ENCODE measurements around the gene KCNK3.
"Not testable (repeated sequence)": the region's sequence is repeated elsewhere in the genome, so short reads cannot be mapped to it uniquely, and the experiment has no call there.

The KCNK3 gene

GRCh38 chr2:26742048-26742770, 49.7 kb downstream of the KCNK3 start:
- H3K9me3 ChIP-seq (ENCODE audit: low read length) = no peaks in the 10 kb centered on the region
- no peak overlapping the region for H3K9ac ChIP-seq (ENCODE audit: low read length)
- peaks cover 8% of the 10 kb centered on the region for H3K4me1 ChIP-seq (ENCODE audit: insufficient read depth, low read length)
- H3K27me3 ChIP-seq (ENCODE audit: control insufficient read depth in 1 of 2, insufficient read depth in 2 of 2, low read length in 2 of 2) = no peaks in the 10 kb centered on the region
- H3K4me3 ChIP-seq (ENCODE audit: low read depth in 1 of 2, low read length in 2 of 2) = no peak overlapping the region
- no peak overlapping the region for H3K27ac ChIP-seq (ENCODE audit: low read depth, low read length)
- H3K36me3 ChIP-seq (ENCODE audit: insufficient read depth, low read length) = no peaks in the 10 kb centered on the region

GRCh38 chr2:26743852-26744251, 51.3 kb downstream of the KCNK3 start:
- H3K9ac ChIP-seq (ENCODE audit: low read length) = no peak overlapping the region
- H3K27me3 ChIP-seq (ENCODE audit: control insufficient read depth in 1 of 2, insufficient read depth in 2 of 2, low read length in 2 of 2) = no peaks in the 10 kb centered on the region
- peaks cover 8% of the 10 kb centered on the region for H3K4me1 ChIP-seq (ENCODE audit: insufficient read depth, low read length)
- H3K9me3 ChIP-seq (ENCODE audit: low read length) = no peaks in the 10 kb centered on the region
- H3K36me3 ChIP-seq (ENCODE audit: insufficient read depth, low read length) = no peaks in the 10 kb centered on the region
- no peak overlapping the region for H3K4me3 ChIP-seq (ENCODE audit: low read depth in 1 of 2, low read length in 2 of 2)
- H3K27ac ChIP-seq (ENCODE audit: low read depth, low read length) = no peak overlapping the region

GRCh38 chr2:26744953-26745352, 52.4 kb downstream of the KCNK3 start:
- peaks cover 8% of the 10 kb centered on the region for H3K4me1 ChIP-seq (ENCODE audit: insufficient read depth, low read length)
- H3K27me3 ChIP-seq (ENCODE audit: control insufficient read depth in 1 of 2, insufficient read depth in 2 of 2, low read length in 2 of 2) = no peaks in the 10 kb centered on the region
- H3K27ac ChIP-seq (ENCODE audit: low read depth, low read length) = no peak overlapping the region
- H3K4me3 ChIP-seq (ENCODE audit: low read depth in 1 of 2, low read length in 2 of 2) = no peak overlapping the region
- no peak overlapping the region for H3K9ac ChIP-seq (ENCODE audit: low read length)
- no peaks in the 10 kb centered on the region for H3K9me3 ChIP-seq (ENCODE audit: low read length)
- no peaks in the 10 kb centered on the region for H3K36me3 ChIP-seq (ENCODE audit: insufficient read depth, low read length)

GRCh38 chr2:26745609-26746327, 53.2 kb downstream of the KCNK3 start:
- Histone ChIP-seq H3K27ac (ENCODE audit: low read depth, low read length) (no peak overlapping the region), H3K4me3 (ENCODE audit: low read depth in 1 of 2, low read length in 2 of 2) (no peak overlapping the region), H3K27me3 (ENCODE audit: control insufficient read depth in 1 of 2, insufficient read depth in 2 of 2, low read length in 2 of 2) (no peaks in the 10 kb centered on the region), H3K36me3 (ENCODE audit: insufficient read depth, low read length) (no peaks in the 10 kb centered on the region), H3K9me3 (ENCODE audit: low read length) (no peaks in the 10 kb centered on the region), H3K9ac (ENCODE audit: low read length) (no peak overlapping the region), H3K4me1 (ENCODE audit: insufficient read depth, low read length) (peaks cover 8% of the 10 kb centered on the region)

GRCh38 chr2:26746934-26747333, 54.4 kb downstream of the KCNK3 start:
- Histone ChIP-seq H3K9ac (ENCODE audit: low read length) (no peak overlapping the region), H3K4me3 (ENCODE audit: low read depth in 1 of 2, low read length in 2 of 2) (no peak overlapping the region), H3K27ac (ENCODE audit: low read depth, low read length) (no peak overlapping the region), H3K36me3 (ENCODE audit: insufficient read depth, low read length) (no peaks in the 10 kb centered on the region), H3K27me3 (ENCODE audit: control insufficient read depth in 1 of 2, insufficient read depth in 2 of 2, low read length in 2 of 2) (no peaks in the 10 kb centered on the region), H3K9me3 (ENCODE audit: low read length) (no peaks in the 10 kb centered on the region), H3K4me1 (ENCODE audit: insufficient read depth, low read length) (no peaks in the 10 kb centered on the region)

GRCh38 chr2:26749787-26750420, 57.4 kb downstream of the KCNK3 start:
- H3K9me3 ChIP-seq (ENCODE audit: low read length); H3K27ac ChIP-seq (ENCODE audit: low read depth, low read length); H3K27me3 ChIP-seq (ENCODE audit: control insufficient read depth in 1 of 2, insufficient read depth in 2 of 2, low read length in 2 of 2); H3K9ac ChIP-seq (ENCODE audit: low read length); H3K4me3 ChIP-seq (ENCODE audit: low read depth in 1 of 2, low read length in 2 of 2); H3K36me3 ChIP-seq (ENCODE audit: insufficient read depth, low read length); H3K4me1 ChIP-seq (ENCODE audit: insufficient read depth, low read length): not testable (repeated sequence)

- not testable (repeated sequence) for H3K9ac ChIP-seq (ENCODE audit: low read length); H3K36me3 ChIP-seq (ENCODE audit: insufficient read depth, low read length); H3K27ac ChIP-seq (ENCODE audit: low read depth, low read length)
These were observed 57.9 kb downstream of the KCNK3 start for GRCh38 chr2:26750467-26750866.

GRCh38 chr2:26752656-26753055, 60.1 kb downstream of the KCNK3 start:
- Histone ChIP-seq H3K9me3 (ENCODE audit: low read length) (no peaks in the 10 kb centered on the region), H3K4me3 (ENCODE audit: low read depth in 1 of 2, low read length in 2 of 2) (no peak overlapping the region), H3K27ac (ENCODE audit: low read depth, low read length) (no peak overlapping the region), H3K36me3 (ENCODE audit: insufficient read depth, low read length) (no peaks in the 10 kb centered on the region), H3K27me3 (ENCODE audit: control insufficient read depth in 1 of 2, insufficient read depth in 2 of 2, low read length in 2 of 2) (no peaks in the 10 kb centered on the region), H3K4me1 (ENCODE audit: insufficient read depth, low read length) (no peaks in the 10 kb centered on the region), H3K9ac (ENCODE audit: low read length) (no peak overlapping the region)

More at GRCh38 chr2:26750467-26750866, 57.9 kb downstream of the KCNK3 start:
- H3K9me3 ChIP-seq (ENCODE audit: low read length); H3K27me3 ChIP-seq (ENCODE audit: control insufficient read depth in 1 of 2, insufficient read depth in 2 of 2, low read length in 2 of 2); H3K4me1 ChIP-seq (ENCODE audit: insufficient read depth, low read length); H3K4me3 ChIP-seq (ENCODE audit: low read depth in 1 of 2, low read length in 2 of 2): not testable (repeated sequence)

GRCh38 chr2:26754539-26754938, 62.0 kb downstream of the KCNK3 start:
- Histone ChIP-seq H3K27ac (ENCODE audit: low read depth, low read length) (no peak overlapping the region), H3K36me3 (ENCODE audit: insufficient read depth, low read length) (no peaks in the 10 kb centered on the region), H3K4me1 (ENCODE audit: insufficient read depth, low read length) (no peaks in the 10 kb centered on the region), H3K9ac (ENCODE audit: low read length) (no peak overlapping the region), H3K4me3 (ENCODE audit: low read depth in 1 of 2, low read length in 2 of 2) (no peak overlapping the region), H3K27me3 (ENCODE audit: control insufficient read depth in 1 of 2, insufficient read depth in 2 of 2, low read length in 2 of 2) (no peaks in the 10 kb centered on the region), H3K9me3 (ENCODE audit: low read length) (no peaks in the 10 kb centered on the region)

- Histone ChIP-seq H3K27ac (ENCODE audit: low read depth, low read length) (no peak overlapping the region), H3K4me1 (ENCODE audit: insufficient read depth, low read length) (no peaks in the 10 kb centered on the region), H3K4me3 (ENCODE audit: low read depth in 1 of 2, low read length in 2 of 2) (no peak overlapping the region), H3K9me3 (ENCODE audit: low read length) (no peaks in the 10 kb centered on the region), H3K27me3 (ENCODE audit: control insufficient read depth in 1 of 2, insufficient read depth in 2 of 2, low read length in 2 of 2) (no peaks in the 10 kb centered on the region), H3K9ac (ENCODE audit: low read length) (no peak overlapping the region), H3K36me3 (ENCODE audit: insufficient read depth, low read length) (no peaks in the 10 kb centered on the region)
These were observed 62.6 kb downstream of the KCNK3 start for GRCh38 chr2:26754972-26755670.

- no peak overlapping the region for H3K27ac ChIP-seq (ENCODE audit: low read depth, low read length)
- no peaks in the 10 kb centered on the region for H3K36me3 ChIP-seq (ENCODE audit: insufficient read depth, low read length)
- no peaks in the 10 kb centered on the region for H3K27me3 ChIP-seq (ENCODE audit: control insufficient read depth in 1 of 2, insufficient read depth in 2 of 2, low read length in 2 of 2)
- no peaks in the 10 kb centered on the region for H3K9me3 ChIP-seq (ENCODE audit: low read length)
- H3K4me1 ChIP-seq (ENCODE audit: insufficient read depth, low read length) = no peaks in the 10 kb centered on the region
- no peak overlapping the region for H3K9ac ChIP-seq (ENCODE audit: low read length)
- H3K4me3 ChIP-seq (ENCODE audit: low read depth in 1 of 2, low read length in 2 of 2) = no peak overlapping the region
These were observed 63.8 kb downstream of the KCNK3 start for GRCh38 chr2:26756337-26756736.

All from muscle layer of colon (tissue), 2 donors.